ENCODE measurements around the gene ARF6.

GRCh38 chr14:49876563-49877127, 16.2 kb upstream of the ARF6 start:
- TF ChIP-seq CTCF (optimal IDR thresholded peaks at IDR 0.05 in 1 of 3, IDR thresholded peaks at IDR 0.05 in 1 of 3, conservative IDR thresholded peaks at IDR 0.05 in 1 of 3; ENCODE audit: extremely low read depth in 1 of 3, insufficient read depth in 2 of 3, low read length in 3 of 3) = no peak
- no peak for TF ChIP-seq EZH2 (IDR thresholded peaks at IDR 0.05; ENCODE audit: low read length)

Data from keratinocyte (primary cell).